Neural progenitor cell (in vitro differentiated cells): ENCODE results near the gene PLXNA4. TPM values are rescaled to one million over a fixed set of nuclear protein-coding genes. Genes with fewer than 3 reads are reported as not detected.

Experiments used
- DNase-seq: peaks from one replicate; pipeline ENCODE4 v3.0.0-alpha.2; 2016; ENCODE audit warnings: low spot score
- H2AFZ ChIP-seq: fragments of 200-600 bp; sonication (generic); replicated peaks from 2 replicates; pipeline ENCODE4 v1.6.1; 2016; ENCODE audit warnings: antibody characterized with exemption
- H3F3A ChIP-seq: fragments of 200-600 bp; sonication (generic); 2 replicates; pipeline ENCODE4 v1.6.1; 2016; ENCODE audit warnings: antibody characterized with exemption, low read depth
- H3K27ac ChIP-seq: fragments of 200-600 bp; sonication (generic); 2 replicates; pipeline ENCODE4 v1.5.1; 2016; ENCODE audit warnings: mild to moderate bottlenecking
- H3K27me3 ChIP-seq: fragments of 200-600 bp; sonication (generic); 2 replicates; pipeline ENCODE4 v1.6.1; 2016; ENCODE audit warnings: mild to moderate bottlenecking, moderate library complexity
- H3K36me3 ChIP-seq: fragments of 200-600 bp; sonication (generic); 2 replicates; pipeline ENCODE4 v1.5.1; 2016
- H3K4me1 ChIP-seq: fragments of 200-600 bp; sonication (generic); 2 replicates; pipeline ENCODE4 v1.6.1; 2016; ENCODE audit warnings: mixed run types
- H3K4me2 ChIP-seq: fragments of 200-600 bp; sonication (generic); 2 replicates; pipeline ENCODE4 v1.6.1; 2016
- H3K4me3 ChIP-seq: fragments of 200-600 bp; sonication (generic); 2 replicates; pipeline ENCODE4 v1.5.1; 2016
- H3K79me2 ChIP-seq: fragments of 200-600 bp; sonication (generic); 2 replicates; pipeline ENCODE4 v1.6.1; 2016; ENCODE audit warnings: low read depth
- H3K9ac ChIP-seq: fragments of 200-600 bp; sonication (generic); 2 replicates; pipeline ENCODE4 v1.6.1; 2016
- H3K9me3 ChIP-seq: fragments of 200-600 bp; sonication (generic); 2 replicates; pipeline ENCODE4 v1.5.1; 2016; ENCODE audit warnings: low read depth
- H4K20me1 ChIP-seq: fragments of 200-600 bp; sonication (generic); 2 replicates; pipeline ENCODE4 v1.6.1; 2016; ENCODE audit warnings: low read depth
- H3K27ac Mint-ChIP-seq: 3 replicates; pipeline ENCODE4 v1.8.0; 2021; ENCODE audit warnings: mixed read lengths
- H3K27me3 Mint-ChIP-seq: 2 replicates; pipeline ENCODE4 v1.8.0; 2022; ENCODE audit warnings: low read depth, mild to moderate bottlenecking, inconsistent platforms, moderate library complexity, mixed read lengths; ENCODE audit not compliant: insufficient read depth
- H3K36me3 Mint-ChIP-seq: 3 replicates; pipeline ENCODE4 v1.8.0; 2021; ENCODE audit warnings: mixed read lengths
- H3K4me1 Mint-ChIP-seq: 3 replicates; pipeline ENCODE4 v1.8.0; 2021; ENCODE audit warnings: mixed read lengths
- H3K4me3 Mint-ChIP-seq: 3 replicates; pipeline ENCODE4 v1.8.0; 2021; ENCODE audit warnings: mild to moderate bottlenecking, moderate library complexity, mixed read lengths
- H3K9me3 Mint-ChIP-seq: 3 replicates; pipeline ENCODE4 v1.8.0; 2020; ENCODE audit warnings: mixed read lengths
- CTCF ChIP-seq: fragments of 200-600 bp; sonication (generic); IDR thresholded peaks from 2 replicates; pipeline ENCODE4 v1.5.1; 2017; ENCODE audit warnings: antibody characterized with exemption, mild to moderate bottlenecking
- EZH2 ChIP-seq: fragments of 200-600 bp; sonication (generic); IDR thresholded peaks from 2 replicates; pipeline ENCODE4 v1.6.1; 2017; ENCODE audit warnings: antibody characterized with exemption, mild to moderate bottlenecking, moderate library complexity
- EZH2phosphoT487 ChIP-seq: fragments of 200-600 bp; sonication (generic); IDR thresholded peaks from 2 replicates; pipeline ENCODE4 v1.6.1; 2017; ENCODE audit warnings: antibody characterized with exemption
- total RNA-seq: library from RNA; depleted of rRNA; stranded (reverse); fragments of >200 nt; gene quantifications from 2 replicates; pipeline ENCODE4 v1.2.3, GENCODE V29; 2015; ENCODE audit warnings: low replicate concordance

The PLXNA4 gene
- total RNA-seq, 1 donor from 2014 or later = 0.49 TPM

DNA sequence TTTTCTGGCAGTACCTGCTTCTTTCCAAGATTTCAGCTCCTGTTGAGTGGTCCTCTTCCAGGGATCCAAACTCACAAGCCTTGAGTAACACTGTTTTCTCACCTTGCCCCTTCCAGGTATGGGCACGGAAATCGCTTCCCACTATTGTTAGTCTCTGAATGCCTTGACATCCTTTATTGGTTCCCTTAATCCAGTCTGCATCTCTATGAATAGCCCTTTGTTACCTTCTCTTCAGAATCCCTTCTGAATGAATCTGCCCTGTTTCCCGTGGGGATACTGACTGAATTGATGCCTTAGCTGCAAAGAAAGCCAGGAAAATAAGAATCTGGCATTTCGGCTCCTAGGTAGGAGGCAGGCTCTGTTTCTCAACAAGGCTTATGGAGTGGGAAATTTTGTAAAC lies 467.7 kb downstream of the PLXNA4 start:
- peak; percentile 86 for DNase-seq
- H2AFZ ChIP-seq = no peak overlapping the region

GRCh38 chr7:132106491-132106890 lies 469.8 kb downstream of the PLXNA4 start:
- peaks cover 4% of the 10 kb centered on the region for H3K9me3 Mint-ChIP-seq
- no peak overlapping the region for H3K4me3 Mint-ChIP-seq
- DNase-seq = no peak
- H3K27me3 ChIP-seq = no peaks in the 10 kb centered on the region
- no peak overlapping the region for H3K4me2 ChIP-seq
- peak overlapping the region; percentile 33 for H3K27ac Mint-ChIP-seq
- H4K20me1 ChIP-seq = peaks cover 4% of the 10 kb centered on the region
- H3K9ac ChIP-seq = no peak overlapping the region
- TF ChIP-seq EZH2phosphoT487 = no peak
- TF ChIP-seq EZH2 = no peak
- H3K36me3 Mint-ChIP-seq = no peaks in the 10 kb centered on the region
- no peaks in the 10 kb centered on the region for H3K36me3 ChIP-seq
- no peaks in the 10 kb centered on the region for H3K9me3 ChIP-seq
- H3K4me3 ChIP-seq = no peak overlapping the region
- peaks cover 20% of the 10 kb centered on the region for H3F3A ChIP-seq
- H3K79me2 ChIP-seq = no peaks in the 10 kb centered on the region
- H3K27me3 Mint-ChIP-seq = peaks cover 11% of the 10 kb centered on the region
- H2AFZ ChIP-seq = no peak overlapping the region
- H3K4me1 Mint-ChIP-seq = peaks cover 24% of the 10 kb centered on the region
- peaks cover 17% of the 10 kb centered on the region for H3K4me1 ChIP-seq
- H3K27ac ChIP-seq = no peak overlapping the region

More for the DNA sequence above, 467.7 kb downstream of the PLXNA4 start:
- Mint-ChIP-seq H3K9me3 (peaks cover 4% of the 10 kb centered on the region), H3K27ac (peak overlapping the region; percentile 29), H3K27me3 (peaks cover 12% of the 10 kb centered on the region), H3K36me3 (no peaks in the 10 kb centered on the region), H3K4me1 (peaks cover 37% of the 10 kb centered on the region), H3K4me3 (no peak overlapping the region)
- Histone ChIP-seq H4K20me1 (peaks cover 4% of the 10 kb centered on the region), H3F3A (peaks cover 20% of the 10 kb centered on the region), H3K9ac (no peak overlapping the region), H3K9me3 (no peaks in the 10 kb centered on the region), H3K27me3 (no peaks in the 10 kb centered on the region), H3K36me3 (no peaks in the 10 kb centered on the region), H3K4me2 (peak overlapping the region; percentile 60), H3K79me2 (no peaks in the 10 kb centered on the region), H3K4me1 (peaks cover 17% of the 10 kb centered on the region), H3K4me3 (peak overlapping the region; percentile 8), H3K27ac (peak overlapping the region; percentile 65)
- no peak for TF ChIP-seq EZH2
- TF ChIP-seq CTCF = no peak
- TF ChIP-seq EZH2phosphoT487 = no peak

- H2AFZ ChIP-seq = no peak overlapping the region
- no peak for DNase-seq
- no peak overlapping the region for H3K4me2 ChIP-seq
- H3K4me1 Mint-ChIP-seq = peaks cover 22% of the 10 kb centered on the region
- H3K27ac ChIP-seq = no peak overlapping the region
- no peaks in the 10 kb centered on the region for H3K27me3 ChIP-seq
- peak overlapping the region; percentile 46 for H3K27ac Mint-ChIP-seq
- peaks cover 4% of the 10 kb centered on the region for H3K9me3 Mint-ChIP-seq
- H3K9ac ChIP-seq = no peak overlapping the region
- H3K4me1 ChIP-seq = peaks cover 17% of the 10 kb centered on the region
- H3F3A ChIP-seq = peaks cover 20% of the 10 kb centered on the region
- no peaks in the 10 kb centered on the region for H3K36me3 Mint-ChIP-seq
- H3K9me3 ChIP-seq = no peaks in the 10 kb centered on the region
- H3K79me2 ChIP-seq = no peaks in the 10 kb centered on the region
- no peak overlapping the region for H3K4me3 Mint-ChIP-seq
- H3K36me3 ChIP-seq = no peaks in the 10 kb centered on the region
- H4K20me1 ChIP-seq = peaks cover 4% of the 10 kb centered on the region
- H3K27me3 Mint-ChIP-seq = peaks cover 16% of the 10 kb centered on the region
- no peak for TF ChIP-seq CTCF
- TF ChIP-seq EZH2phosphoT487 = no peak
- TF ChIP-seq EZH2 = no peak
- H3K4me3 ChIP-seq = no peak overlapping the region
Measured at GRCh38 chr7:132105096-132105495, 471.2 kb downstream of the PLXNA4 start.

DNA sequence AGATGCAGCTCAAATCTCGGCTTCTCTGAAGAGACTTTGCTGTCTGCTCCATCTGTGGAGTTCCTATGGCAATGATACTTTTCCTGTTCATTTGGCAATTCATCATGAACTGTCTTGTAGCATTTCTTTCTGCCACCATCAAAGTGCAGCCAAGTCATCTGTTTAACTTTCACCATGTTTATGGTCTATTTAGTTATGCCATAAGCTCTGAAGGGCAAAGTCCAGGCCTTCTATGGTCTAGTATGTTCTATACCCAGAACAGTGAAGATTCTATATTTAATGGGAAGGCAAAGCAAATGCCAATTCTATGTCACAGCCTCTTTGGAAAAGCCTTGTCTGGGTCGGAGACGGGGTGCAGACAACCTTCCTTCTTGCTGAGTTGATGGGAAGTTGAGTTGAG lies 472.6 kb downstream of the PLXNA4 start:
- Histone ChIP-seq H3K27me3 (no peaks in the 10 kb centered on the region), H3K4me1 (peaks cover 8% of the 10 kb centered on the region), H3K36me3 (no peaks in the 10 kb centered on the region), H3K4me3 (no peak overlapping the region), H2AFZ (no peak overlapping the region), H3F3A (peaks cover 12% of the 10 kb centered on the region), H3K79me2 (no peaks in the 10 kb centered on the region), H3K27ac (no peak overlapping the region), H3K9me3 (no peaks in the 10 kb centered on the region), H3K9ac (no peak overlapping the region), H3K4me2 (no peak overlapping the region), H4K20me1 (peaks cover 4% of the 10 kb centered on the region)
- no peak for DNase-seq
- no peaks in the 10 kb centered on the region for H3K36me3 Mint-ChIP-seq
- no peak overlapping the region for H3K27ac Mint-ChIP-seq
- peaks cover 16% of the 10 kb centered on the region for H3K27me3 Mint-ChIP-seq
- no peak overlapping the region for H3K4me3 Mint-ChIP-seq
- peaks cover 19% of the 10 kb centered on the region for H3K4me1 Mint-ChIP-seq
- TF ChIP-seq CTCF (no peak), EZH2phosphoT487 (no peak), EZH2 (no peak)
- H3K9me3 Mint-ChIP-seq = peaks cover 4% of the 10 kb centered on the region
